HepG2 (cell line): ENCODE results near the gene ANXA2.

Experiments
- E2F5 ChIP-seq: sonication (generic); formaldehyde crosslinking; conservative IDR thresholded peaks from 2 replicates; pipeline ENCODE4 v1.4.0; 2020; ENCODE audit warnings: missing genetic modification reagents
- HNF4A ChIP-seq: sonication (generic); formaldehyde crosslinking; IDR thresholded peaks from 2 replicates; pipeline ENCODE4 v1.4.0; 2020; ENCODE audit warnings: missing genetic modification reagents
- ZNF234 ChIP-seq: sonication (generic); formaldehyde crosslinking; conservative IDR thresholded peaks from 2 replicates; pipeline ENCODE4 v1.5.1; 2020; ENCODE audit warnings: mild to moderate bottlenecking, missing genetic modification reagents

GRCh38 chr15:60345598-60345997 lies 52.2 kb downstream of the ANXA2 start:
- no peak for TF ChIP-seq E2F5 (CRISPR knock-in tag)
- no peak for TF ChIP-seq HNF4A (CRISPR knock-in tag)
- no peak for TF ChIP-seq ZNF234 (CRISPR knock-in tag)
